SK-N-SH treated with all-trans-retinoic acid at 6 μM for 48 hours (cell line): ENCODE measurements around the gene SNHG17.

Experiments used
- ATAC-seq: fragments of 200-7000 bp; cut with Tn5 transposase; 3 replicates; pipeline ENCODE4 v1.9.1; 2020; ENCODE audit warnings: mild to moderate bottlenecking, moderate library complexity
- ARNTL ChIP-seq: fragments of 450-650 bp; formaldehyde crosslinking; IDR thresholded peaks from 2 replicates; pipeline ENCODE4 v1.5.0; 2020; ENCODE audit warnings: low read depth, mild to moderate bottlenecking, moderate library complexity, borderline replicate concordance
- BACH2 ChIP-seq: fragments of 250-450 bp; sonication (Bioruptor Pico); IDR thresholded peaks from 2 replicates; pipeline ENCODE4 v1.9.0; 2021; ENCODE audit warnings: mild to moderate bottlenecking, borderline replicate concordance
- CSDC2 ChIP-seq: fragments of 250-450 bp; sonication (Bioruptor Pico); IDR thresholded peaks from 2 replicates; pipeline ENCODE4 v1.5.0; 2020; ENCODE audit warnings: mild to moderate bottlenecking, moderate library complexity
- CSRNP3 ChIP-seq: fragments of 250-450 bp; sonication (Bioruptor Pico); IDR thresholded peaks from 2 replicates; pipeline ENCODE4 v1.5.1; 2021; ENCODE audit warnings: mild to moderate bottlenecking, moderate library complexity
- ESRRG ChIP-seq: fragments of 250-450 bp; sonication (Bioruptor Pico); IDR thresholded peaks from 2 replicates; pipeline ENCODE4 v1.6.1; 2021; ENCODE audit warnings: mild to moderate bottlenecking
- GLIS3 ChIP-seq: fragments of 250-450 bp; sonication (Bioruptor Pico); IDR thresholded peaks from 2 replicates; pipeline ENCODE4 v1.5.0; 2020; ENCODE audit warnings: mild to moderate bottlenecking, moderate library complexity
- OSR1 ChIP-seq: fragments of 250-450 bp; sonication (Bioruptor Pico); IDR thresholded peaks from 2 replicates; pipeline ENCODE4 v1.8.0; 2022; ENCODE audit warnings: moderate library complexity, mild to moderate bottlenecking, inconsistent platforms
- POU6F1 ChIP-seq: fragments of 250-450 bp; sonication (Bioruptor Pico); IDR thresholded peaks from 2 replicates; pipeline ENCODE4 v1.8.0; 2021; ENCODE audit warnings: low read depth, mild to moderate bottlenecking, moderate library complexity, borderline replicate concordance
- RARB ChIP-seq: fragments of 250-450 bp; sonication (Bioruptor Pico); IDR thresholded peaks from 2 replicates; pipeline ENCODE4 v1.8.0; 2021; ENCODE audit warnings: mild to moderate bottlenecking, moderate library complexity
- SNAI2 ChIP-seq: fragments of 250-450 bp; sonication (Bioruptor Pico); IDR thresholded peaks from 2 replicates; pipeline ENCODE4 v1.5.0; 2020; ENCODE audit warnings: mild to moderate bottlenecking, moderate library complexity
- TCF4 ChIP-seq: fragments of 250-450 bp; sonication (Bioruptor Pico); IDR thresholded peaks from 2 replicates; pipeline ENCODE4 v1.8.0; 2021; ENCODE audit warnings: mild to moderate bottlenecking, moderate library complexity, borderline replicate concordance
- TOX ChIP-seq: fragments of 250-450 bp; sonication (Bioruptor Pico); IDR thresholded peaks from 2 replicates; pipeline ENCODE4 v1.8.0; 2021; ENCODE audit warnings: mild to moderate bottlenecking, moderate library complexity, borderline replicate concordance
- TSHZ2 ChIP-seq: fragments of 250-450 bp; sonication (Bioruptor Pico); IDR thresholded peaks from 2 replicates; pipeline ENCODE4 v1.5.0; 2020; ENCODE audit warnings: mild to moderate bottlenecking, moderate library complexity
- ZFP3 ChIP-seq: fragments of 250-450 bp; sonication (Bioruptor Pico); IDR thresholded peaks from 2 replicates; pipeline ENCODE4 v1.5.0; 2020; ENCODE audit warnings: mild to moderate bottlenecking, moderate library complexity
- ZFP30 ChIP-seq: fragments of 450-650 bp; formaldehyde crosslinking; IDR thresholded peaks from 2 replicates; pipeline ENCODE4 v1.5.0; 2022; ENCODE audit warnings: mild to moderate bottlenecking, moderate library complexity
- ZNF8 ChIP-seq: fragments of 450-650 bp; formaldehyde crosslinking; IDR thresholded peaks from 2 replicates; pipeline ENCODE4 v1.5.0; 2020; ENCODE audit warnings: mild to moderate bottlenecking, moderate library complexity
- TF ChIP-seq, protein P1 (sequence below): fragments of 250-450 bp; sonication (Bioruptor Pico); IDR thresholded peaks from 2 replicates; pipeline ENCODE4 v1.8.0; 2020; ENCODE audit warnings: mild to moderate bottlenecking, moderate library complexity, borderline replicate concordance

The SNHG17 gene

GRCh38 chr20:38377039-38377685, 58.0 kb downstream of the SNHG17 start:
- no peak for ATAC-seq
- TF ChIP-seq CSDC2 (CRISPR knock-in tag): no peak
- no peak for TF ChIP-seq POU6F1 (CRISPR knock-in tag)
- no peak for TF ChIP-seq ZFP30
- TF ChIP-seq BACH2 (CRISPR knock-in tag): no peak
- TF ChIP-seq TCF4 (CRISPR knock-in tag): no peak
- no peak for TF ChIP-seq OSR1 (CRISPR knock-in tag)
- TF ChIP-seq CSRNP3 (CRISPR knock-in tag): no peak
- TF ChIP-seq TOX (CRISPR knock-in tag): no peak
- TF ChIP-seq ESRRG (CRISPR knock-in tag): no peak
- TF ChIP-seq RARB (CRISPR knock-in tag): no peak
- TF ChIP-seq, protein P1, sequence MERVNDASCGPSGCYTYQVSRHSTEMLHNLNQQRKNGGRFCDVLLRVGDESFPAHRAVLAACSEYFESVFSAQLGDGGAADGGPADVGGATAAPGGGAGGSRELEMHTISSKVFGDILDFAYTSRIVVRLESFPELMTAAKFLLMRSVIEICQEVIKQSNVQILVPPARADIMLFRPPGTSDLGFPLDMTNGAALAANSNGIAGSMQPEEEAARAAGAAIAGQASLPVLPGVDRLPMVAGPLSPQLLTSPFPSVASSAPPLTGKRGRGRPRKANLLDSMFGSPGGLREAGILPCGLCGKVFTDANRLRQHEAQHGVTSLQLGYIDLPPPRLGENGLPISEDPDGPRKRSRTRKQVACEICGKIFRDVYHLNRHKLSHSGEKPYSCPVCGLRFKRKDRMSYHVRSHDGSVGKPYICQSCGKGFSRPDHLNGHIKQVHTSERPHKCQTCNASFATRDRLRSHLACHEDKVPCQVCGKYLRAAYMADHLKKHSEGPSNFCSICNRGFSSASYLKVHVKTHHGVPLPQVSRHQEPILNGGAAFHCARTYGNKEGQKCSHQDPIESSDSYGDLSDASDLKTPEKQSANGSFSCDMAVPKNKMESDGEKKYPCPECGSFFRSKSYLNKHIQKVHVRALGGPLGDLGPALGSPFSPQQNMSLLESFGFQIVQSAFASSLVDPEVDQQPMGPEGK: no peak
- no peak for TF ChIP-seq ZFP3
- no peak for TF ChIP-seq TSHZ2
- no peak for TF ChIP-seq ZNF8 (CRISPR knock-in tag)
- TF ChIP-seq ARNTL (CRISPR knock-in tag): no peak

- TF ChIP-seq CSDC2 (CRISPR knock-in tag): no peak
- TF ChIP-seq, protein P1: no peak
- no peak for TF ChIP-seq GLIS3 (CRISPR knock-in tag)
- ATAC-seq: no peak
Measured at GRCh38 chr20:38373898-38374297, 61.2 kb downstream of the SNHG17 start.

- TF ChIP-seq ZNF8 (CRISPR knock-in tag): no peak
- no peak for ATAC-seq
Measured at GRCh38 chr20:38373231-38373867, 61.8 kb downstream of the SNHG17 start.

GRCh38 chr20:38372806-38373205, 62.3 kb downstream of the SNHG17 start:
- TF ChIP-seq CSRNP3 (CRISPR knock-in tag) (no peak), SNAI2 (CRISPR knock-in tag) (no peak)
- ATAC-seq: no peak
